Parathyroid adenoma (tissue), 2 donors: Measurements from ENCODE around the gene DPY19L3.
"Not testable (repeated sequence)": the region's sequence is repeated elsewhere in the genome, so short reads cannot be mapped to it uniquely, and the experiment has no call there.

Source experiments
- H2AFZ ChIP-seq: fragments of 300-600 bp; sonication (generic); one replicate; pipeline ENCODE4 v1.7.0; 2017; ENCODE audit warnings: antibody characterized with exemption, mild to moderate bottlenecking
- H3K27ac ChIP-seq: fragments of 300-600 bp; sonication (generic); one replicate; pipeline ENCODE4 v1.7.0; 2017
- H3K27me3 ChIP-seq: fragments of 300-600 bp; sonication (generic); one replicate; pipeline ENCODE4 v1.7.0; 2017; ENCODE audit warnings: low read length; ENCODE audit not compliant: control insufficient read depth, insufficient read depth
- H3K36me3 ChIP-seq: fragments of 300-600 bp; sonication (generic); one replicate; pipeline ENCODE4 v1.7.0; 2017; ENCODE audit warnings: low read length; ENCODE audit not compliant: control insufficient read depth, insufficient read depth
- H3K4me1 ChIP-seq: fragments of 300-600 bp; sonication (generic); one replicate; pipeline ENCODE4 v1.7.0; 2017; ENCODE audit warnings: control low read depth
- H3K4me2 ChIP-seq: fragments of 300-600 bp; sonication (generic); one replicate; pipeline ENCODE4 v1.7.0; 2017; ENCODE audit warnings: low read length
- H3K4me3 ChIP-seq: fragments of 300-600 bp; sonication (generic); one replicate; pipeline ENCODE4 v1.7.0; 2017; ENCODE audit warnings: low read depth, low read length
- H3K79me2 ChIP-seq: fragments of 300-600 bp; sonication (generic); one replicate; pipeline ENCODE4 v1.7.0; 2017; ENCODE audit warnings: control low read depth
- H3K9ac ChIP-seq: fragments of 300-600 bp; sonication (generic); one replicate; pipeline ENCODE4 v1.7.0; 2017; ENCODE audit warnings: mild to moderate bottlenecking
- H3K9me3 ChIP-seq: fragments of 300-600 bp; sonication (generic); one replicate; pipeline ENCODE4 v1.7.0; 2017; ENCODE audit warnings: low read length; ENCODE audit not compliant: control insufficient read depth
- TF ChIP-seq, protein P1 (sequence below): fragments of 300-600 bp; sonication (generic); IDR thresholded peaks from one replicate; pipeline ENCODE4 v1.7.0; 2017; ENCODE audit warnings: antibody characterized with exemption, mild to moderate bottlenecking
- donor health status: primary hyperparathyroidism.

Gene DPY19L3

DNA sequence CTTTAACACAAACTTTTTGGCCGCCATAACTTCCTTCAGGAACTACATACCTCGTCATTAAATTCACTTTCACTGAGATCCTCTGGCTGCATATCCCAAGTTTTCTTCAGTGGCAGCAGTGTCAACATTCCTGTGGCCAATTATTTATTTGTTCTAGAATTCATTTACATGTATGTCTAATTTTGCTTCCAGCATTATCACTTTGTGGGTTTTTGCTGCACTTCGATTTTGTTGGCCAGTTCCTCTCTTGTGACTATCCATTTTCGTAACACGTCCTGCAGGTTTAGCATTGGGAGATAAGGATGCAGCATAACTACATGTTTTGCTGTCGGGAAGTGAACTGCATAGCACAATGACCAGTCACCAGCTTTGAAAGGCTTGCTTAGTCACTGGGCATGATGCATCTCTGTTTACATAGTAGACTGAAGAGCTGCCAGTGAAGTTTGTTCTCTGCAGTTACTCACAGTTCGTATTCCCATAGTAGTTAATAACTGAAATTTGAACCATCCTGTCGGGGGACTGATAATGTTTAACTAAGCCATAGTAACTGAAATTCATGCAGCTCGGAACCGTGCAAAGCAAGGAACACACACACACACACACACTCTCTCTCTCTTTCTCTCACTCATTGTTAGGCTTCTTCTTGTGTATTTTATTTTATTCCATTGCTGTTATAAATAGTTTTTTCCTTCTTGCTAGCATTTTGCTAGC is 31.8 kb upstream of the DPY19L3 start:
- Histone ChIP-seq H2AFZ (no peak overlapping the region), H3K79me2 (peaks cover 12% of the 10 kb centered on the region), H3K27ac (no peak overlapping the region), H3K27me3 (no peaks in the 10 kb centered on the region), H3K9me3 (no peaks in the 10 kb centered on the region), H3K4me1 (peaks cover 3% of the 10 kb centered on the region), H3K4me2 (no peak overlapping the region), H3K9ac (no peak overlapping the region), H3K4me3 (no peak overlapping the region), H3K36me3 (no peaks in the 10 kb centered on the region)
- TF ChIP-seq, protein P1, sequence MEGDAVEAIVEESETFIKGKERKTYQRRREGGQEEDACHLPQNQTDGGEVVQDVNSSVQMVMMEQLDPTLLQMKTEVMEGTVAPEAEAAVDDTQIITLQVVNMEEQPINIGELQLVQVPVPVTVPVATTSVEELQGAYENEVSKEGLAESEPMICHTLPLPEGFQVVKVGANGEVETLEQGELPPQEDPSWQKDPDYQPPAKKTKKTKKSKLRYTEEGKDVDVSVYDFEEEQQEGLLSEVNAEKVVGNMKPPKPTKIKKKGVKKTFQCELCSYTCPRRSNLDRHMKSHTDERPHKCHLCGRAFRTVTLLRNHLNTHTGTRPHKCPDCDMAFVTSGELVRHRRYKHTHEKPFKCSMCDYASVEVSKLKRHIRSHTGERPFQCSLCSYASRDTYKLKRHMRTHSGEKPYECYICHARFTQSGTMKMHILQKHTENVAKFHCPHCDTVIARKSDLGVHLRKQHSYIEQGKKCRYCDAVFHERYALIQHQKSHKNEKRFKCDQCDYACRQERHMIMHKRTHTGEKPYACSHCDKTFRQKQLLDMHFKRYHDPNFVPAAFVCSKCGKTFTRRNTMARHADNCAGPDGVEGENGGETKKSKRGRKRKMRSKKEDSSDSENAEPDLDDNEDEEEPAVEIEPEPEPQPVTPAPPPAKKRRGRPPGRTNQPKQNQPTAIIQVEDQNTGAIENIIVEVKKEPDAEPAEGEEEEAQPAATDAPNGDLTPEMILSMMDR = no peak

DNA sequence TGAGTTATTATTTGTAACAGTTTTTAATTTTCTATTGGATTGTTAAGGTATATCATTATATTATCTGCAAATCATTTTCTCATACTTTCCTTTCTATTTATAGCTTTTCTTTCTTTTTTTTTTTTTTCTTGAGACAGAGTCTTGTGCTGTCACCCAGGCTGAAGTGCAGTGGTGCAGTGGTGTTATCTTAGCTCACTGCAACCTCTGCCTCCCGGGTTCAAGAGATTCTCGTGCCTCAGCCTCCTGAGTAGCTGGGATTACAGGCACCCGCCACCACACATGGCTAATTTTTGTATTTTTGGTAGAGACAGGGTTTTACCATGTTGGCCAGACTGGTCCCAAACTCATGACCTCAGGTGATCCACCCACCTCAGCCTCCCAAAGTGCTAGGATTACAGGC is 31.2 kb upstream of the DPY19L3 start:
- H3K9me3 ChIP-seq, H3K27ac ChIP-seq, H3K27me3 ChIP-seq, H3K4me2 ChIP-seq, H3K4me1 ChIP-seq, H2AFZ ChIP-seq, H3K9ac ChIP-seq, H3K36me3 ChIP-seq, H3K4me3 ChIP-seq: not testable (repeated sequence)
- H3K79me2 ChIP-seq = peaks cover 12% of the 10 kb centered on the region

DNA sequence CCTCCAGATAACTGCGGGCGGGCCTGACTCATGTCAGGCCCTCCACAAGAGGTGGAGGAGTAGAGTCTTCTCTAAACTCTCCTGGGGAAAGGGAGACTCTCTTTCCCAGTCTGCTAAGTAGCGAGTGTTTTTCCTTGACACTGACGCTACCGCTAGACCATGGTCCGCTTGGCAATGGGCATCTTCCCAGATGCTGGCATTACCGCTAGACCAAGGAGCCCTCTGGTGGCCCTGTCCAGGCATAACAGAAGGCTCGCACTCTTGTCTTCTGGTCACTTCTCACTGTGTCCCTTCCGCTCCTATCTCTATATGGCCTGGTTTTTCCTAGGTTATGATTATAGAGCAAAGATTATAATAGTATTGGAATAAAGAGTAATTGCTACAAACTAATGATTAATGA is 28.5 kb upstream of the DPY19L3 start:
- not testable (repeated sequence) for H3K4me3 ChIP-seq, H3K27ac ChIP-seq, H3K27me3 ChIP-seq, H3K36me3 ChIP-seq, H3K9me3 ChIP-seq, H3K4me2 ChIP-seq, H2AFZ ChIP-seq, H3K79me2 ChIP-seq, H3K4me1 ChIP-seq, H3K9ac ChIP-seq

DNA sequence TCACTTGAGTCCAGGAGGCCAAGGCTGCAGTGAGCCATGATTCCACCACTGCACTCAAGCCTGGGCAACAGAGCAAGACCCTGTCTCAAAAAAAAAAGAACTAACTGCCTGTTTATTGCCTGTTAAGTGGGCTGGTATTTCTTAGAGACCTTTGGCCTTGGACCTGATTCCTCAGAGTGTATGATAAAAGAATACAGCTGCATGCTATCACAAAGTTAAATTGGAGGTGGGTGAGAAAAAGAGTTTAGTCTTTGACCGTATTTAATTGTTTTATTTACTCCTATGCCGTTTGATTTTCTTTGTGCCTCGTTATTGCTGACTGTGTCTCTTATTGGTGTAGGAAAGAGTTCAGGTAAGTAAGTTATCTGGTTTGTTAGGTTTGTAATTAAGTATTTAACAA is 25.3 kb upstream of the DPY19L3 start:
- no peak overlapping the region for H2AFZ ChIP-seq
- H3K27ac ChIP-seq = no peak overlapping the region
- no peak overlapping the region for H3K4me2 ChIP-seq
- H3K79me2 ChIP-seq = peaks cover 2% of the 10 kb centered on the region
- TF ChIP-seq, protein P1 = no peak
- no peaks in the 10 kb centered on the region for H3K36me3 ChIP-seq
- no peak overlapping the region for H3K4me3 ChIP-seq
- H3K4me1 ChIP-seq = no peaks in the 10 kb centered on the region
- H3K9me3 ChIP-seq = no peaks in the 10 kb centered on the region
- no peaks in the 10 kb centered on the region for H3K27me3 ChIP-seq
- no peak overlapping the region for H3K9ac ChIP-seq

DNA sequence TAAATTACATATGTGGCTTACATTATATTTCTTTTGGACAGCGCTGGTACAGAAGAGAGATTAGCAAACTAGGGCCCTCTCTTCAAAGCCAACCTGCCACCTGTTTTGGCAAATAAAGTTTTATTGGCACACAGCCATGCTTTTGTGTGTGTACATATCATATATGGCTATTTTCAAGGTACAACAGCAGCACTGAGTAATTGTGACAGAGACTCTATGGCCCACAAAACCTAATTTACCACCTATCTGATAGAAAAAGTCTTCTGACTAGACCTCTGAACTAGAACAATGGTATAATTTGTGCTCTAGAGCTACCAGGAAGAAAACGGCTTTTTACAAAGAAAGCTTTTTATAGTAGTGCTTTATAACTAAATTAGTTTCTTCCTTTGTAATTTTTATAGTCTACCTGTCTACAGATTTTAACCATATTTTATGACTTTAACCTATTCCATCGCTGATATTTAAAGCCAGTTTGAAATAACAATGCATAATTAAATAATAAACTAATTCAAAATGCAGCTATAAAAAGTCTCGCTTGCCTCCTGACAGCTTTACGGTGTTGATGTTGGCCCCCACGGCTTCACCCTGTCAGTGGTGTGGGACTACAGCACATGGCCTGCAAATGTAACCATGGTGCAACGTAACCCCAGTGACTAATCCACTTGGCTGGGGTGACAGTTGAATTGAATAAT is 17.7 kb upstream of the DPY19L3 start:
- TF ChIP-seq, protein P1 = no peak
- no peaks in the 10 kb centered on the region for H3K36me3 ChIP-seq
- no peaks in the 10 kb centered on the region for H3K4me1 ChIP-seq
- no peak overlapping the region for H3K9ac ChIP-seq
- H3K27me3 ChIP-seq = no peaks in the 10 kb centered on the region
- H3K79me2 ChIP-seq = no peaks in the 10 kb centered on the region
- H3K27ac ChIP-seq = no peak overlapping the region
- no peak overlapping the region for H3K4me3 ChIP-seq
- no peaks in the 10 kb centered on the region for H3K9me3 ChIP-seq
- no peak overlapping the region for H2AFZ ChIP-seq
- no peak overlapping the region for H3K4me2 ChIP-seq
